ENCODE data around the gene SMG9. TPM values are rescaled to one million over a fixed set of nuclear protein-coding genes. Genes with fewer than 3 reads are reported as not detected.

SMG9 gene
- polyA plus RNA-seq (2013, experiment 1 of 2): 20.5 TPM
- 19.8 TPM for polyA plus RNA-seq (2013, experiment 2 of 2)

DNA sequence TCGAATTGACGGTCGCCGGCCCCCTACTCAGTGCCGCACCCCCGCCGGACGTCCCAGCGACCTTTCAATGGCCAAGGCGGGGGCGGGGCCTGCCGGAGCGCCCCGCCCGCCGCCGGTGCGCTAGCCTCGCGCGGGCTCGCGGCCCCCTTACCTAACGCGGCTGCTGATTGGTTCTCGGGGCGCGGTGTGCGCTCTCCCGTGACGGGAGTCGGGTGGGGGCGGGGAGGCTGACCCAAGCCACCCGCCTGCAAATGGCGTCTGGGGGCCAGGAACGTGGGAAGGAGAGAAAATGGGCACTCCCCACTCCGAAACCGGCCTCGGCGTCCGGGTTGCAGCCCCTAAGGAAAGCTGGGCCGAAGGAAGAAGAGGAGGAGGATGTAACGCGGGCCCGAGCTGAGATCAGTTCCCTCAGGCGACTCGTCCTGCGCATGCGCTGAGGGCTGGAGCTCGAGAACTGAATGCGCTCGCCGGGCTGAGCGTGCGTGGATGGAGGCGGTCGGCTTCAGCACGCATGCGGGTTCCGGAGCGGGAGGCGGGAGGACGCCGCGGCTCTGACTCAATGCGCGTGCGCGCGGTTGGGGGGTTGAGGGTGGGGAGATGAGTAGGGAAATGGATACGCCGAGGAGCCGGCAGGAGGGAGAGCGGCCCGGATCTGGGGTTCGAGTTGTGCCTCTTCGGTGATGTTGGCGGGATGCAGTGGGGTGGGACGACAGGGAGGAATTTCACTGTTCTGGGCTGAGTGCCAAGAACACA, at the start of gene SMG9:
Gene SMG9 (minus strand): TSS at position 460 of the 753 bp plus-strand sequence. CDS start 4,221 bp downstream, outside the sequence.
- Histone ChIP-seq H3K27me3 (ENCODE audit: control insufficient read depth in 1 of 2, insufficient read depth in 1 of 2, low read length in 2 of 2) (no peaks in the 10 kb centered on the region), H2BK15ac (ENCODE audit: low read depth, poor library complexity, severe bottlenecking) (peak within 1 kb of the TSS; percentile 80), H3K9me3 (ENCODE audit: control insufficient read depth, low read length) (no peaks in the 10 kb centered on the region), H3K36me3 (ENCODE audit: control insufficient read depth in 1 of 2, insufficient read depth in 2 of 2, low read depth in 1 of 2, low read length in 2 of 2) (peaks cover 9 to 25% of the 10 kb centered on the region in 2 experiments), H3K4ac (ENCODE audit: low read depth in 1 of 2, low read length in 2 of 2) (peak within 1 kb of the TSS; percentile 75 to 98), H2BK5ac (ENCODE audit: low read depth, low read length, poor library complexity, severe bottlenecking) (peak within 1 kb of the TSS; percentile 98), H3K79me1 (replicated peaks; ENCODE audit: low read length, poor library complexity, severe bottlenecking) (peaks cover 13% of the 10 kb centered on the region), H2BK120ac (ENCODE audit: low read depth, low read length) (peak within 1 kb of the TSS; percentile 89), H3K4me2 (ENCODE audit: low read length, poor library complexity, severe bottlenecking) (peak within 1 kb of the TSS; percentile 100), H3K4me3 (ENCODE audit: insufficient read depth in 1 of 2, low read depth in 1 of 2, low read length in 2 of 2) (peak within 1 kb of the TSS; percentile 70 to 93), H4K91ac (ENCODE audit: low read length) (peak within 1 kb of the TSS; percentile 83), H3K14ac (ENCODE audit: low read length in 2 of 2) (peak within 1 kb of the TSS in 1 of 2 experiments; percentile 78), H3K9ac (ENCODE audit: low read length) (peak within 1 kb of the TSS; percentile 95), H3K18ac (ENCODE audit: low read depth in 1 of 2, low read length in 2 of 2) (peak within 1 kb of the TSS; percentile 91 to 94), H3K27ac (ENCODE audit: low read length, poor library complexity, severe bottlenecking) (peak within 1 kb of the TSS; percentile 99), H2BK12ac (ENCODE audit: low read length in 2 of 2) (peak within 1 kb of the TSS; percentile 33 to 87), H3K23ac (ENCODE audit: low read length in 2 of 2) (peak within 1 kb of the TSS; percentile 27 to 51), H4K8ac (ENCODE audit: low read length) (peak within 1 kb of the TSS; percentile 91), H2AK5ac (ENCODE audit: low read length, severe bottlenecking) (peak within 1 kb of the TSS; percentile 91), H2AFZ (ENCODE audit: low read depth, low read length) (peak within 1 kb of the TSS; percentile 85), H3K4me1 (ENCODE audit: control insufficient read depth, insufficient read depth, low read depth, low read length) (peaks cover 24% of the 10 kb centered on the region)
- peak; percentile 98 for DNase-seq
- under 1% methylated on average over 79 of the region's 79 CpGs for WGBS

DNA sequence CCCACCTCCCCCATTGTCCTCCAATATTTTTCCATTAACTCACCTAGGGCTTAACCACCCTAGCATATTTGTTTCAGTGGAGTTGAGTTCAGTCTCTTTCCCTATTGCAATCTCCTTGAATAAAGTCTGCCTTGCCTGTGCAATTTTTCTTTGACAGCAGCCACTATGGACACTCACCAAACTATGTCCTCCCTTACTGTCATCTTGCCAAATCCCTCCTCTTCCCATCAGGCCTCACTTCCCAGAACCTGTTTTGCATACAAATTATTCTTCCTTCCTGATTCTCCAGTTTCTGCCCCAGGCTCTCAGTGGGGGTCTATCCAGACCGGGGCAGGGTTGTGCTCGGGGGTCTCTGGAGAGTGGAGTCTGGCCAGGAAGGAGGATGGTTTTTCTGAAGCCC, 49.7 kb upstream of the SMG9 start:
- H4K8ac ChIP-seq (ENCODE audit: low read length): no peak overlapping the region
- H2BK12ac ChIP-seq (ENCODE audit: low read length in 2 of 2): no peak overlapping the region
- 46% methylated on average over 2 of the region's 2 CpGs for WGBS
- no peaks in the 10 kb centered on the region for H3K36me3 ChIP-seq (ENCODE audit: control insufficient read depth in 1 of 2, insufficient read depth in 2 of 2, low read depth in 1 of 2, low read length in 2 of 2)
- no peak overlapping the region for H3K9ac ChIP-seq (ENCODE audit: low read length)
- peaks cover 5 to 16% of the 10 kb centered on the region in 2 experiments for H3K27me3 ChIP-seq (ENCODE audit: control insufficient read depth in 1 of 2, insufficient read depth in 1 of 2, low read length in 2 of 2)
- H3K27ac ChIP-seq (ENCODE audit: low read length, poor library complexity, severe bottlenecking): no peak overlapping the region
- H2BK120ac ChIP-seq (ENCODE audit: low read depth, low read length): no peak overlapping the region
- H3K14ac ChIP-seq (ENCODE audit: low read length in 2 of 2): no peak overlapping the region
- no peak overlapping the region for H3K4ac ChIP-seq (ENCODE audit: low read depth in 1 of 2, low read length in 2 of 2)
- H2AK5ac ChIP-seq (ENCODE audit: low read length, severe bottlenecking): no peak overlapping the region
- H3K23ac ChIP-seq (ENCODE audit: low read length in 2 of 2): no peak overlapping the region
- no peaks in the 10 kb centered on the region for H3K9me3 ChIP-seq (ENCODE audit: control insufficient read depth, low read length)
- no peak overlapping the region for H3K4me2 ChIP-seq (ENCODE audit: low read length, poor library complexity, severe bottlenecking)
- DNase-seq: no peak
- no peak overlapping the region for H2BK5ac ChIP-seq (ENCODE audit: low read depth, low read length, poor library complexity, severe bottlenecking)
- H3K4me3 ChIP-seq (ENCODE audit: insufficient read depth in 1 of 2, low read depth in 1 of 2, low read length in 2 of 2): no peak overlapping the region
- no peak overlapping the region for H3K18ac ChIP-seq (ENCODE audit: low read depth in 1 of 2, low read length in 2 of 2)
- H3K4me1 ChIP-seq (ENCODE audit: control insufficient read depth, insufficient read depth, low read depth, low read length): no peaks in the 10 kb centered on the region
- H2AFZ ChIP-seq (ENCODE audit: low read depth, low read length): no peak overlapping the region
- no peak overlapping the region for H4K91ac ChIP-seq (ENCODE audit: low read length)
- H3K79me1 ChIP-seq (replicated peaks; ENCODE audit: low read length, poor library complexity, severe bottlenecking): no peaks in the 10 kb centered on the region
- H2BK15ac ChIP-seq (ENCODE audit: low read depth, poor library complexity, severe bottlenecking): no peak overlapping the region

DNA sequence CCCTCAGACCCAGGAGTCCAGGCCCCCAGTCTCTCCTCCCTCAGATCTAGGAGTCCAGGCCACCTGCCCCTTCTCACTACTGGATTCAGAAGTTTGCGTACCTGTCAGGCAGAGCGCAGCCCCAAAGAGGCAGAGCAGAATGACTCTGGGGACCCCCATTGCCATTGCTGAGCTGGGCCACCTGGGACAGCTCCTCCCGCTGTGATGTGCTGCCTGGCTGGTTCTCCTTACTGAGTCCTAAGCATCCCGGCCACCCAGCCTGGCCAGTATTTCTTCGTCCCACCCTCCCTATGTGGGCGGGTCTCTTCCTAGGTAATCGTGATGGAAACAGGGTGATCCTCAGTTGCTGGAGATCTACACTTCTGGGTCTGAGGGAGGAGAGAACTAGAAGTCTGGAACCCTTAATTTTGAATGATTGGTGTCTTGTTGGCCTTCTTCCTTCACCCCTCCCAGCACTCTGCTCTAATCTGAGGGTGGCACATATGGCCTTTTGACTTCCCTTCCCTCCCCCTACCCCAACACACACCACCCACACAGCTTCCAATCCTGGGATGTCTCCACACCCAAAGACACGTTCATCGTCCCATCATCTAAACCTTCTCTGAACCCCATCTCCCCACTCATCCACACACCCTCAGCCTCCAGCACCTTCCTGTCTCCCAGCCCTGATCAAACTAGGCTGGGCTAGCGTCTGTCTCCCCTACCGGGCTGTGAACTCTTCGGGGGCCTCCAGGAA, 47.6 kb upstream of the SMG9 start, which contains the start of gene LYPD5:
Gene LYPD5 (minus strand): TSS at position 232 of the 736 bp plus-strand sequence. CDS start 67 bp downstream, at position 165.
- Histone ChIP-seq H2BK15ac (ENCODE audit: low read depth, poor library complexity, severe bottlenecking) (no peak within 1 kb of the TSS), H3K36me3 (ENCODE audit: control insufficient read depth in 1 of 2, insufficient read depth in 2 of 2, low read depth in 1 of 2, low read length in 2 of 2) (no peaks in the 10 kb centered on the region), H3K18ac (ENCODE audit: low read depth in 1 of 2, low read length in 2 of 2) (no peak within 1 kb of the TSS), H3K14ac (ENCODE audit: low read length in 2 of 2) (no peak within 1 kb of the TSS), H3K79me1 (replicated peaks; ENCODE audit: low read length, poor library complexity, severe bottlenecking) (no peaks in the 10 kb centered on the region), H3K9ac (ENCODE audit: low read length) (no peak within 1 kb of the TSS), H3K23ac (ENCODE audit: low read length in 2 of 2) (no peak within 1 kb of the TSS), H3K27me3 (ENCODE audit: control insufficient read depth in 1 of 2, insufficient read depth in 1 of 2, low read length in 2 of 2) (peaks cover 17 to 27% of the 10 kb centered on the region in 2 experiments), H3K9me3 (ENCODE audit: control insufficient read depth, low read length) (no peaks in the 10 kb centered on the region), H2BK12ac (ENCODE audit: low read length in 2 of 2) (no peak within 1 kb of the TSS), H2AFZ (ENCODE audit: low read depth, low read length) (no peak within 1 kb of the TSS), H3K4me3 (ENCODE audit: insufficient read depth in 1 of 2, low read depth in 1 of 2, low read length in 2 of 2) (no peak within 1 kb of the TSS), H4K91ac (ENCODE audit: low read length) (no peak within 1 kb of the TSS), H4K8ac (ENCODE audit: low read length) (no peak within 1 kb of the TSS), H3K4ac (ENCODE audit: low read depth in 1 of 2, low read length in 2 of 2) (no peak within 1 kb of the TSS), H3K4me2 (ENCODE audit: low read length, poor library complexity, severe bottlenecking) (no peak within 1 kb of the TSS), H2BK120ac (ENCODE audit: low read depth, low read length) (no peak within 1 kb of the TSS), H2BK5ac (ENCODE audit: low read depth, low read length, poor library complexity, severe bottlenecking) (no peak within 1 kb of the TSS), H2AK5ac (ENCODE audit: low read length, severe bottlenecking) (no peak within 1 kb of the TSS), H3K27ac (ENCODE audit: low read length, poor library complexity, severe bottlenecking) (no peak within 1 kb of the TSS), H3K4me1 (ENCODE audit: control insufficient read depth, insufficient read depth, low read depth, low read length) (peaks cover 10% of the 10 kb centered on the region)
- DNase-seq: no peak
- 64% methylated on average over 12 of the region's 12 CpGs for WGBS

Data from mesenchymal stem cell (in vitro differentiated cells and primary cell).